ENCODE results near the gene ANXA3.

ANXA3 gene

GRCh38 chr4:78609580-78609979 lies 58.0 kb downstream of the ANXA3 start:
- FAIRE-seq (no peak), DNase-seq (ENCODE audit: low spot score) (no peak)

- DNase-seq (ENCODE audit: low spot score) (no peak), FAIRE-seq (no peak)
Observed at GRCh38 chr4:78610546-78611214, 59.1 kb downstream of the ANXA3 start.

- no peak for FAIRE-seq
- no peak for DNase-seq (ENCODE audit: low spot score)
Observed at GRCh38 chr4:78611215-78611558, 59.6 kb downstream of the ANXA3 start.

GRCh38 chr4:78612398-78613178 lies 61.0 kb downstream of the ANXA3 start:
- FAIRE-seq (peak; percentile 26), DNase-seq (ENCODE audit: low spot score) (peak; percentile 12)

- FAIRE-seq (no peak), DNase-seq (ENCODE audit: low spot score) (no peak)
Observed at GRCh38 chr4:78613522-78614321, 62.2 kb downstream of the ANXA3 start.

GRCh38 chr4:78616046-78616498 lies 64.5 kb downstream of the ANXA3 start:
- FAIRE-seq (no peak), DNase-seq (ENCODE audit: low spot score) (no peak)

GRCh38 chr4:78618436-78618835 lies 66.9 kb downstream of the ANXA3 start:
- DNase-seq (ENCODE audit: low spot score) (no peak), FAIRE-seq (no peak)

GRCh38 chr4:78621395-78621794 lies 69.8 kb downstream of the ANXA3 start:
- DNase-seq (ENCODE audit: low spot score) (no peak), FAIRE-seq (no peak)

- DNase-seq (ENCODE audit: low spot score) (peak; percentile 84), FAIRE-seq (peak; percentile 89)
Observed at GRCh38 chr4:78622253-78622979, 70.8 kb downstream of the ANXA3 start.

- FAIRE-seq (no peak), DNase-seq (ENCODE audit: low spot score) (peak; percentile 36)
Observed at GRCh38 chr4:78624048-78624447, 72.5 kb downstream of the ANXA3 start.

- FAIRE-seq (peak; percentile 75), DNase-seq (ENCODE audit: low spot score) (peak; percentile 44)
Observed at GRCh38 chr4:78625073-78625472, 73.5 kb downstream of the ANXA3 start.

GRCh38 chr4:78627046-78627965 lies 75.7 kb downstream of the ANXA3 start:
- FAIRE-seq: peak; percentile 91
- peak; percentile 63 for DNase-seq (ENCODE audit: low spot score)

GRCh38 chr4:78627966-78628678 lies 76.6 kb downstream of the ANXA3 start:
- no peak for FAIRE-seq
- no peak for DNase-seq (ENCODE audit: low spot score)

GRCh38 chr4:78629991-78630541 lies 78.5 kb downstream of the ANXA3 start:
- DNase-seq (ENCODE audit: low spot score) (peak; percentile 34), FAIRE-seq (peak; percentile 22)

GRCh38 chr4:78630615-78631014 lies 79.0 kb downstream of the ANXA3 start:
- no peak for DNase-seq (ENCODE audit: low spot score)
- FAIRE-seq: no peak

GRCh38 chr4:78634011-78634664 lies 82.6 kb downstream of the ANXA3 start:
- DNase-seq (ENCODE audit: low spot score) (no peak), FAIRE-seq (no peak)

- DNase-seq (ENCODE audit: low spot score): no peak
- no peak for FAIRE-seq
Observed at GRCh38 chr4:78638337-78639172, 87.0 kb downstream of the ANXA3 start.

- no peak for DNase-seq (ENCODE audit: low spot score)
- FAIRE-seq: no peak
Observed at GRCh38 chr4:78640714-78641113, 89.1 kb downstream of the ANXA3 start.
